Endothelial cell of umbilical vein (primary cell): ENCODE measurements around the gene ZNF621. TPM values are rescaled to one million over a fixed set of nuclear protein-coding genes. Genes with fewer than 3 reads are reported as not detected.

Experiments
- BruUV-seq: library from RNA; stranded (reverse); fragments of 400-500 nt; replicated peaks from 2 replicates; lab custom pipeline; 2021; lab: Mats Ljungman, UMichigan
- CTCF ChIA-PET: fragments of 300-600, 350-600 bp; sonication (Branson Sonifier 250); formaldehyde crosslinking; loops from one replicate; lab custom pipeline; 2021; ENCODE audit warnings: antibody characterized with exemption, inconsistent platforms; lab: Charles Lee
- POLR2A ChIA-PET: fragments of 300-600, 350-600 bp; sonication (Branson Sonifier 250); formaldehyde crosslinking; loops from one replicate; lab custom pipeline; 2021; ENCODE audit warnings: antibody characterized with exemption, inconsistent platforms; lab: Charles Lee
- DNase-seq: peaks from one replicate; pipeline ENCODE4 v3.0.0-alpha.2; 2011; ENCODE audit warnings: low read depth, low spot score
- FAIRE-seq: peaks from 2 replicates; lab custom pipeline; 2011; peaks lifted over from hg19 to GRCh38; lab: Jason Lieb, UNC
- H2AFZ ChIP-seq: 2 replicates; pipeline ENCODE4 v1.6.0; 2012; ENCODE audit warnings: low read depth, low read length, control low read depth, inconsistent platforms
- H3K27ac ChIP-seq: 2 replicates; pipeline ENCODE4 v1.5.1; 2011; ENCODE audit warnings: low read depth, mild to moderate bottlenecking, control low read depth, low read length, moderate library complexity; ENCODE audit not compliant: insufficient read depth
- H3K27me3 ChIP-seq, 2 experiments: 2 replicates each; pipeline versions ENCODE4 v1.6.0 to v1.6.1; 2011; ENCODE audit warnings: low read length in 2 of 2, mixed read lengths in 1 of 2; ENCODE audit not compliant: control insufficient read depth in 2 of 2, insufficient read depth in 2 of 2
- H3K36me3 ChIP-seq, 2 experiments: 2 replicates in 1 of 2; 3 replicates in 1 of 2; pipeline ENCODE4 v1.5.1; 2011; ENCODE audit warnings: low read length in 2 of 2, mild to moderate bottlenecking in 1 of 2, moderate library complexity in 1 of 2; ENCODE audit not compliant: control insufficient read depth in 2 of 2, insufficient read depth in 2 of 2; ENCODE audit errors: extremely low read depth in 1 of 2
- H3K4me1 ChIP-seq: 3 replicates; pipeline ENCODE4 v1.5.1; 2011; ENCODE audit warnings: mild to moderate bottlenecking, low read length; ENCODE audit not compliant: control insufficient read depth, insufficient read depth; ENCODE audit errors: extremely low read depth
- H3K4me2 ChIP-seq: 2 replicates; pipeline ENCODE4 v1.6.1; 2011; ENCODE audit warnings: low read length, control low read depth, mixed read lengths; ENCODE audit not compliant: insufficient read depth
- H3K4me3 ChIP-seq, 3 experiments: fragments of 200-600 bp in 1 of 3; sonication (generic), shearing (Covaris generic) in 1 of 3; replicated peaks in 1 of 3; 2 replicates each; pipeline ENCODE4 v1.5.1; 2011 to 2016; ENCODE audit warnings: control low read depth in 3 of 3, low read length in 3 of 3, mild to moderate bottlenecking in 2 of 3, inconsistent platforms in 1 of 3, low read depth in 1 of 3, moderate library complexity in 1 of 3; ENCODE audit not compliant: insufficient read depth in 1 of 3
- H3K79me2 ChIP-seq: 2 replicates; pipeline ENCODE4 v1.6.0; 2012; ENCODE audit warnings: low read length, inconsistent platforms; ENCODE audit not compliant: control insufficient read depth, insufficient read depth
- H3K9ac ChIP-seq: replicated peaks from 2 replicates; pipeline ENCODE3; 2011; ENCODE audit warnings: low read length, control low read depth; ENCODE audit not compliant: insufficient read depth; ENCODE audit errors: extremely low read depth
- H3K9me1 ChIP-seq: replicated peaks from 3 replicates; pipeline ENCODE4 v1.6.0; 2011; ENCODE audit warnings: mild to moderate bottlenecking, low read length; ENCODE audit not compliant: control insufficient read depth, insufficient read depth; ENCODE audit errors: extremely low read depth
- H3K9me3 ChIP-seq: replicated peaks from 2 replicates; pipeline ENCODE4 v1.5.1; 2012; ENCODE audit warnings: low read length, inconsistent platforms; ENCODE audit not compliant: control insufficient read depth, insufficient read depth
- H4K20me1 ChIP-seq: replicated peaks from 2 replicates; pipeline ENCODE3; 2011; ENCODE audit warnings: mild to moderate bottlenecking, low read length; ENCODE audit not compliant: control insufficient read depth, insufficient read depth; ENCODE audit errors: extremely low read depth
- CTCF ChIP-seq, 2 donors: IDR thresholded peaks; 1 replicate in 1 of 2; 2 replicates in 1 of 2; pipeline ENCODE4 v1.5.1; 2011; ENCODE audit warnings: low read length in 2 of 2, mild to moderate bottlenecking in 2 of 2, moderate library complexity in 2 of 2, control low read depth in 1 of 2, inconsistent platforms in 1 of 2, low read depth in 1 of 2; ENCODE audit not compliant: insufficient read depth in 1 of 2; ENCODE audit errors: extremely low read depth in 1 of 2
- EZH2 ChIP-seq: IDR thresholded peaks from 2 replicates; pipeline ENCODE4 v1.6.1; 2012; ENCODE audit warnings: borderline replicate concordance, low read depth, mild to moderate bottlenecking, moderate library complexity, low read length, inconsistent platforms; ENCODE audit not compliant: severe bottlenecking
- FOS ChIP-seq: IDR thresholded peaks from 2 replicates; pipeline ENCODE4 v1.6.1; 2011; ENCODE audit warnings: mild to moderate bottlenecking, low read length, moderate library complexity, borderline replicate concordance; ENCODE audit not compliant: insufficient read depth
- GATA2 ChIP-seq: IDR thresholded peaks from 2 replicates; pipeline ENCODE4 v1.7.0; 2011; ENCODE audit warnings: low read depth, mild to moderate bottlenecking, moderate library complexity, mixed read lengths, low read length; ENCODE audit not compliant: insufficient read length, insufficient read depth
- JUN ChIP-seq: IDR thresholded peaks from 2 replicates; pipeline ENCODE4 v1.6.1; 2011; ENCODE audit warnings: borderline replicate concordance, low read depth; ENCODE audit not compliant: insufficient read length, insufficient read depth
- MAX ChIP-seq: IDR thresholded peaks from 2 replicates; pipeline ENCODE4 v1.6.1; 2011; ENCODE audit not compliant: insufficient read depth, insufficient read length
- MYC ChIP-seq: IDR thresholded peaks from one replicate; pipeline ENCODE4 v1.6.1; 2011; ENCODE audit warnings: mild to moderate bottlenecking, low read depth, low read length
- POLR2A ChIP-seq: IDR thresholded peaks from 2 replicates; pipeline ENCODE4 v1.6.1; 2012; ENCODE audit warnings: low read depth, mild to moderate bottlenecking, control low read depth, low read length
- POLR2AphosphoS5 ChIP-seq: IDR thresholded peaks from 2 replicates; pipeline ENCODE4 v1.6.1; 2012; ENCODE audit warnings: low read depth, mild to moderate bottlenecking, control low read depth, low read length, moderate library complexity; ENCODE audit not compliant: insufficient read depth
- dilution Hi-C: fragments of 300-500 bp; cut with MboI; formaldehyde crosslinking; loops from one replicate; pipeline ENCODE4 v1.15.0; 2019; ENCODE audit warnings: low sequenced_read_pairs; ENCODE audit not compliant: extremely low pct_ligation_motif_present
- intact Hi-C: fragments of 100-400 bp; cut with micrococcal nuclease; formaldehyde crosslinking; loops from one replicate; pipeline ENCODE4 v1.10.0; 2022
- polyA plus RNA-seq, 4 experiments: library from polyadenylated mRNA; depleted of rRNA in 3 of 4; stranded (reverse) in 3 of 4; unstranded in 1 of 4; fragments of >200 nt; gene quantifications; 2 replicates each; pipeline versions ENCODE4 v1.2.1 to v1.2.3, GENCODE V29; 2011 to 2012; ENCODE audit warnings: missing spikeins in 1 of 4
- total RNA-seq: library from RNA; stranded (reverse); gene quantifications from 2 replicates; pipeline ENCODE4 v1.2.3, GENCODE V29; 2021

The ZNF621 gene
- total and polyA plus RNA-seq, 2 donors (not counting 3 experiments of a cell fraction or from before 2014, with no cell fraction given) = 8.5 to 22.5 TPM

- TF ChIP-seq CTCF (IDR thresholded peaks at IDR 0.05; ENCODE audit: extremely low read depth in 1 of 2, insufficient read depth in 1 of 2, low read depth in 1 of 2, low read length in 2 of 2) = no peak
- TF ChIP-seq FOS = no peak
- no peak for TF ChIP-seq POLR2AphosphoS5
- no peak for TF ChIP-seq MAX
- no peak for TF ChIP-seq MYC
- no peak for TF ChIP-seq GATA2
- TF ChIP-seq POLR2A = no peak
- no peak for TF ChIP-seq JUN
- TF ChIP-seq EZH2 = no peak
- no peaks in the 10 kb centered on the region for H3K27me3 ChIP-seq
- POLR2A ChIA-PET = no interaction called here
- CTCF ChIA-PET = no interaction called here
- no peaks in the 10 kb centered on the region for H3K79me2 ChIP-seq
- H3K27ac ChIP-seq = no peak overlapping the region
- no peak overlapping the region for H3K9ac ChIP-seq
- dilution Hi-C loops (no loop called here), intact Hi-C loops (no loop called here)
- BruUV-seq = no TSS peak
- no peak overlapping the region for H2AFZ ChIP-seq
- FAIRE-seq = no peak
- H3K4me3 ChIP-seq = no peak overlapping the region
- H3K4me2 ChIP-seq = no peak overlapping the region
- no peak for DNase-seq
- no peaks in the 10 kb centered on the region for H3K9me1 ChIP-seq
- H3K4me1 ChIP-seq = no peaks in the 10 kb centered on the region
- no peaks in the 10 kb centered on the region for H4K20me1 ChIP-seq
- no peaks in the 10 kb centered on the region for H3K9me3 ChIP-seq
- peaks cover 0 to 5% of the 10 kb centered on the region in 2 experiments for H3K36me3 ChIP-seq
These were observed 13.6 kb upstream of the ZNF621 start for GRCh38 chr3:40511031-40511718.
